Naive thymus-derived CD8-positive, alpha-beta T cell (primary cell): ENCODE measurements around the gene LRRN3. TPM values are rescaled to one million over a fixed set of nuclear protein-coding genes. Genes with fewer than 3 reads are reported as not detected.

ENCODE experiments used
- ATAC-seq, 2 donors: fragments of 150-1000 bp; cut with Tn5 transposase in 1 of 2; sonication (Bioruptor Pico), chemical (Tn5 transposase) in 1 of 2; 1 replicate in 1 of 2; 2 replicates in 1 of 2; pipeline ENCODE4 v1.10.0; 2021; ENCODE audit warnings: mild to moderate bottlenecking in 2 of 2, moderate library complexity in 2 of 2
- POLR2A ChIA-PET: fragments of 350-600 bp; sonication (Branson Sonifier 250); formaldehyde crosslinking; loops from one replicate; lab custom pipeline; 2021; ENCODE audit warnings: antibody characterized with exemption; lab: Charles Lee
- DNase-seq, 10 donors: peaks; one replicate each; pipeline versions ENCODE4 v3.0.0 to v3.0.0-alpha.2; 2020 to 2022
- H3K27ac Mint-ChIP-seq, 10 donors: one replicate each; pipeline ENCODE4 v1.8.0; 2020 to 2022; ENCODE audit warnings: mild to moderate bottlenecking in 10 of 10, mixed read lengths in 10 of 10, moderate library complexity in 4 of 10, inconsistent platforms in 1 of 10
- H3K27me3 Mint-ChIP-seq, 5 donors: one replicate each; pipeline ENCODE4 v1.8.0; 2021 to 2022; ENCODE audit warnings: mixed read lengths in 5 of 5
- H3K36me3 Mint-ChIP-seq, 3 donors: one replicate each; pipeline ENCODE4 v1.8.0; 2020 to 2022; ENCODE audit warnings: mixed read lengths in 3 of 3, mild to moderate bottlenecking in 2 of 3, inconsistent platforms in 1 of 3
- H3K4me1 Mint-ChIP-seq, 4 donors: one replicate each; pipeline ENCODE4 v1.8.0; 2021 to 2022; ENCODE audit warnings: mixed read lengths in 4 of 4
- H3K4me3 Mint-ChIP-seq, 10 donors: one replicate each; pipeline ENCODE4 v1.8.0; 2020 to 2022; ENCODE audit warnings: mild to moderate bottlenecking in 10 of 10, mixed read lengths in 10 of 10, moderate library complexity in 6 of 10, inconsistent platforms in 1 of 10
- H3K9me3 Mint-ChIP-seq, 9 donors: one replicate each; pipeline ENCODE4 v1.8.0; 2020 to 2022; ENCODE audit warnings: mixed read lengths in 9 of 9, mild to moderate bottlenecking in 3 of 9, inconsistent platforms in 1 of 9, moderate library complexity in 1 of 9
- polyA plus RNA-seq, 3 donors: library from polyadenylated mRNA; unstranded; fragments of 300-500 nt; fragmentation: Illumina TruSeq; gene quantifications; one replicate each; pipeline ENCODE4 v1.2.3, GENCODE V29; 2021
- total RNA-seq, 8 experiments: library from RNA in 2 of 8; stranded (reverse) in 2 of 8; gene quantifications; one replicate each; pipeline ENCODE4 v1.2.3 and lab custom pipeline; 2021 to 2026

LRRN3 gene
- total and polyA plus RNA-seq, 5 experiments from 2014 or later = 127 to 337 (median 241) TPM

DNA sequence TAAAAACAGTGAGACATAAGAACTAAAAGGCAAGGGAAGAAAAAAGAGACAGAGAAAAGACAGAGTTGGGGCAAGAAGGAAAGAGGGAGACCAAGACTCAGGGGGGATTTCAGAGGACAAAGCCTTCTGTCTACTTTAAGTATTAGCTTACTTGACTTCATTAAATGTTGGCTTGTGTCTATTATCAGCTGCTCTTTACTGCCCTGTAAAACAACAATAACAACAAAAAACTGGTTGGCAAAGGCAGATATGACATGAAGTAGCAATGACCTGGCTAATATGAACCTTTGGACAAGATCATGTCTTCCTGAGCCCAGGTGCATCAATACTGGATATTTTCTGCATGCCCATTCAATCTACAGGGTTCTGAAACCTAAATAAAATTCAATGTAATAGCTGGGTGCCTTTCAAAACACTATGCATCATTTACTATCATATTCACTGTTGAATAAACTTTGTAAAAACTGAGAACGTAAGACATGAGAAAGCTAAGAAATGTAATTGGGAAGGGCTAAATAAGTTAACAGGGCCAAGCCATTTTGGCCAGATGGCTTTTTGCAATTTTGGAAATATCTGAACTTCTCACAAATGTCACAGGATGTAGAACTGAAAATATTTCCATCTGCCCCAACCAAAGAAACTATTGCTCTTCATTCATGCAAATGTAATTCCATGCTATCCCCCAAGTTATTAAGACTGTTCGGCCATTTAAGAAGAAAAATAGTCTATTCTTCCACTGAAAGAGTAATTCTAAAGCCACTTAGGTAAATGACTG is 49.4 kb downstream of the LRRN3 start:
- POLR2A ChIA-PET = no interaction called here
- no peak for DNase-seq
- Mint-ChIP-seq H3K4me1 (peaks cover 12 to 23% (median 22%) of the 10 kb centered on the region in 4 donors), H3K4me3 (no peak overlapping the region), H3K27me3 (no peaks in the 10 kb centered on the region), H3K27ac (peak overlapping the region in 3 of 10 donors; percentile 12 to 60 (median 17)), H3K9me3 (no peaks in the 10 kb centered on the region), H3K36me3 (no peaks in the 10 kb centered on the region)
- ATAC-seq = no peak

DNA sequence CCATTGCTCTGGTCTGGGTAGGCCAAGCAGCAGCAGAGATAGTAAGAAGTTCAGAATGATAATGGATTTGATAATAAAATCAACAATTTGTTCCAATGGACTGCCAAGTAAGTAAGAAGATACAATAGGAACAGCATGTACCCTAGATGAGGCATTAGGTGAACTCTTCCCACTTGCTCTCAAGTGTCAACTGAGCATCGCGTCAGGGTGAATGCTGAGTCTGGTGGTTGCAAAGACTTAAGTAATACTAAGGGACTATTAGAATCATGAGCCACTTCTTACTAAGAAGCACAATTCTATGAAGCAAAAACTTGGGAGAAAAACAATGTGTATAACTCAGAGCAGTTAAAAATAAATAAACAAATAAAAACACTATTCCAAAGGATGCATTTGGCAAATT is 54.5 kb downstream of the LRRN3 start:
- Mint-ChIP-seq H3K27me3 (no peaks in the 10 kb centered on the region), H3K36me3 (no peaks in the 10 kb centered on the region), H3K27ac (no peak overlapping the region), H3K4me1 (no peaks in the 10 kb centered on the region), H3K4me3 (no peak overlapping the region), H3K9me3 (no peaks in the 10 kb centered on the region)
- ATAC-seq (no peak), DNase-seq (no peak)
- POLR2A ChIA-PET = no interaction called here

DNA sequence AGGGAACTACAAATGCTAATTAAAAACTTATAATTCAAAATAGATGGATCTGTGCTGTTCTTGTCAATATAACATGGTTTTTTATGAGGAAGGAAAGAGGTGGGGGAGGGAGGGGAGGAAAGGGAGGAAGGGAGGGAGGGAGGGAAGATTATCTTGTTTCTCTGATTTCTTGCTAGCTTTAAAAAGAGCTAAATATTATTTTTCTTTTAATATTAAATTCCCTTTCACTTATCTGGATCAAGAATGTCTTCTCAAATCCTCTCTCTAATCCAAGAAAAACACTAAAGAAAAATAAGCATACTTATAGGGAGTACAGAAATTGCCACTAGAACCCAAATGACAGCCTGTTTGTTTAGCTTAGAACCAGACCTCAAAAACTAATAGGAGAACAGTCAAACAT is 55.2 kb downstream of the LRRN3 start:
- POLR2A ChIA-PET = no interaction called here
- DNase-seq (no peak), ATAC-seq (no peak)
- Mint-ChIP-seq H3K27ac (no peak overlapping the region), H3K36me3 (no peaks in the 10 kb centered on the region), H3K27me3 (no peaks in the 10 kb centered on the region), H3K4me3 (no peak overlapping the region), H3K4me1 (no peaks in the 10 kb centered on the region), H3K9me3 (no peaks in the 10 kb centered on the region)

DNA sequence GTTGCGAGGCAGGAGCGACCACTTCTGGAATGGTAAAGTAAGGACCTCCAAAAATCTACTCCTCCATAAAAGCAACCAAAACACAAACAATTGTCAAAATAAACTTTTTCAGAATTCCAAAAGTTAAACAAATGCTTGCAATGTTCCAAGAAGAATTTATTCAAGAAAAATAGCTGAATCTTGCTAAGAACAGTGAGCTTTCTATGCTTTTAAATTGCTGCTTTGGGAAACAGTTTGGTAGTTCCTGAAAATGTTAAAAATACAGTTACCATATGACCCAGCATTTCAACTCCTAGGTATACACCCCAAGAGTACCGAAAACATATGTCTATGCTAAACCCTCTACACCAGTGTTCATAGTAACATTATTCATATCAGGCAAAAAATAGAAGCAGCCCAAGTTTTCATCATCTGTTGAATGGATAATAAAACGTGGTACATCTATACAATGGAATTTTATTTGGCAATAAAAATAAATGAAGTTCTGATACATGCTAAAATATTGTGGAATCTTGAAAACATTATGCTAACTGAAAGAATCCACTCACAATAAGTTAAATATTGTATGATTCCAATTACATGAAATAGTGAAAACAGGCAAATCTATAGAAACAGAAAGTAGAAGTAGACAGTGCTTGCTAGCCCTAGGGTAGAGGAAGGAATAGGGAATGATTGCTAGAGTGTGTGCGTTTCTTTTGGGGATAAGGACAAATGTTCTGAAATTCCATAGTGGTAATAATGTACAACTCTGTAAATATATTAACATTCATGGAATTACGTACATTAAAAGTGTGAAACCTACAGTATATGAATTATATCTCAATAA is 57.0 kb downstream of the LRRN3 start:
- POLR2A ChIA-PET = no interaction called here
- no peak overlapping the region for H3K4me3 Mint-ChIP-seq
- no peak for DNase-seq
- H3K36me3 Mint-ChIP-seq = no peaks in the 10 kb centered on the region
- H3K27ac Mint-ChIP-seq = no peak overlapping the region
- no peaks in the 10 kb centered on the region for H3K9me3 Mint-ChIP-seq
- H3K4me1 Mint-ChIP-seq = no peaks in the 10 kb centered on the region
- H3K27me3 Mint-ChIP-seq = no peaks in the 10 kb centered on the region
- ATAC-seq = no peak

DNA sequence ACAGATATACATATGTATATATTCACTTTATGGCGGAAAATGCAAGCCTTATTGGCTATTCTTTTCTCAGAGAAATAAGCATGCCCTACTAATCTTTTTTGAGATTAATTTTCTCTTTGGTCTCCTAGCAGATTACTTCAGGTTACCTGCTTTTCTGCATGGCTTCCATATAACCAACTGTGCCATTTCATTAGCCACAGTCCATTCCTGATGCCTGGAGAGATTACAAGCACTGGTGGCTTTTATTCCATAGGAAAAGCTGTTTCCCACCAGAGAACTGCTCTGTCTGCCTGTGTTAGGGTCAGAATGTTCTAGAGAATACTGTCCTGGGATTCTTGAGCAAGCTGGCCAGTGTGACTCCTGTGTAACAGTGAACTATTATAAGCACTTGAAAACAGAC is 59.8 kb downstream of the LRRN3 start:
- no peaks in the 10 kb centered on the region for H3K27me3 Mint-ChIP-seq
- ATAC-seq = no peak
- no peaks in the 10 kb centered on the region for H3K4me1 Mint-ChIP-seq
- no peaks in the 10 kb centered on the region for H3K9me3 Mint-ChIP-seq
- no peak for DNase-seq
- no peak overlapping the region for H3K4me3 Mint-ChIP-seq
- POLR2A ChIA-PET = no interaction called here
- H3K36me3 Mint-ChIP-seq = no peaks in the 10 kb centered on the region
- no peak overlapping the region for H3K27ac Mint-ChIP-seq

DNA sequence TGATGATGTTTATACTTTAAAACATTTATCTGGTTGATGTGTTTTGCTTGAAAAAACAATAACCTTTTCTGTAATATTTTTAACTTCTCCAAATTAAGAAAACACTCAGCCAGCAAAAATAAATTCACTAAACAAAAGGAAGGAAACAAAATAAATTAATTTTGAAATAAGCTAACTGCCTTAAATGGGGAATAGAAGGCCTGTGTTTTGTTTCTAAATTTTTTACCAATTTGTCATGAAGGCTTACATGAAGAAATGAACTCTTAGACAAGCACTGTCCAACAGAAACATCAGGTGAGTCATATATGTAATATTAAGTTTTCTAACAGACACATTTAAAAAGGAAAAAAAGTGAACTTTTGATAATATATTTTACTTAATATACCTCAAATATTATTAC is 68.5 kb downstream of the LRRN3 start:
- no peaks in the 10 kb centered on the region for H3K4me1 Mint-ChIP-seq
- ATAC-seq (no peak), DNase-seq (no peak)
- H3K36me3 Mint-ChIP-seq = peaks cover 0 to 6% (median 4%) of the 10 kb centered on the region in 3 donors
- POLR2A ChIA-PET = no interaction called here
- H3K27me3 Mint-ChIP-seq = no peaks in the 10 kb centered on the region
- peaks cover 0 to 12% (median 0%) of the 10 kb centered on the region in 9 donors for H3K9me3 Mint-ChIP-seq
- H3K4me3 Mint-ChIP-seq = no peak overlapping the region
- H3K27ac Mint-ChIP-seq = no peak overlapping the region

DNA sequence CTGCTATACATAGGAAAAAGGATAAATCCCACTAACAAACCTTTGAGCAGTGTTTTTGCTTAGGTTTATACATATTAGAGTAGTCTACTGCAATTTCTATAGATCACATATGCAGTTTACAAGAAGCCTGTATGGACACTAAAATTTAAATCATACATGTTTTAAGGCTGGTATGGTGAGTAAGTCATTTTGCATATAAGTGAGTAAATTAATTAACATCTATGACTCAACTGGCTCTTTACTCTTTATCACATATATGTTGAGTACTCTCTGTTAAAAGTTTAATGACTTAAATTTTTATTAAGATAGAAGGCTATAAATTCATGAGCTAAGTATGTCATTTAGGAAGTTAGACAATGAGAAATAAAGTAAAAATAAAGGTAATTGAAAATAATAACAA is 69.4 kb downstream of the LRRN3 start:
- DNase-seq (no peak), ATAC-seq (no peak)
- H3K27me3 Mint-ChIP-seq = no peaks in the 10 kb centered on the region
- POLR2A ChIA-PET = no interaction called here
- H3K36me3 Mint-ChIP-seq = peaks cover 0 to 6% (median 4%) of the 10 kb centered on the region in 3 donors
- no peak overlapping the region for H3K27ac Mint-ChIP-seq
- H3K9me3 Mint-ChIP-seq = peaks cover 0 to 12% (median 0%) of the 10 kb centered on the region in 9 donors
- no peak overlapping the region for H3K4me3 Mint-ChIP-seq
- no peaks in the 10 kb centered on the region for H3K4me1 Mint-ChIP-seq

DNA sequence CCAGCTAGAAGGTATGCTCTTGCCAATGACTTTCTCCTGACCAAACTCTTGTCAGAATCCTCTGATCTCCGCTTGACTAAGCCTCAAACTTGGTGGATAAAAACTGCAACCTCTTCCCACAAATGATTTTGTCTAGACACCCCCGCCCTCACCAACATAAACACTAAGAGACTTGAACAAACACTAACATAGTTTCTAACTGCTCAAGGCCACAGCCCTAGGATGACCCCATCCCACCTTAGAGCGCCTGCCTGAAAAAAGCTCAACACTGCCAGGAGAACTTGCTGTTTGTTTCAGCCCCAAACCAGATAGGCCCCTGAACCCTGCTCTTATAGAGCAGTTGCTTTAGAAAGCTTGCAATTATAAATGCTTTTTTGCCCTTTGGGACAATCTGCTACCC is 71.8 kb downstream of the LRRN3 start:
- no peak for ATAC-seq
- POLR2A ChIA-PET = no interaction called here
- DNase-seq = no peak
- Mint-ChIP-seq H3K9me3 (no peaks in the 10 kb centered on the region), H3K4me3 (no peak overlapping the region), H3K27me3 (no peaks in the 10 kb centered on the region), H3K4me1 (no peaks in the 10 kb centered on the region), H3K36me3 (no peaks in the 10 kb centered on the region), H3K27ac (no peak overlapping the region)

DNA sequence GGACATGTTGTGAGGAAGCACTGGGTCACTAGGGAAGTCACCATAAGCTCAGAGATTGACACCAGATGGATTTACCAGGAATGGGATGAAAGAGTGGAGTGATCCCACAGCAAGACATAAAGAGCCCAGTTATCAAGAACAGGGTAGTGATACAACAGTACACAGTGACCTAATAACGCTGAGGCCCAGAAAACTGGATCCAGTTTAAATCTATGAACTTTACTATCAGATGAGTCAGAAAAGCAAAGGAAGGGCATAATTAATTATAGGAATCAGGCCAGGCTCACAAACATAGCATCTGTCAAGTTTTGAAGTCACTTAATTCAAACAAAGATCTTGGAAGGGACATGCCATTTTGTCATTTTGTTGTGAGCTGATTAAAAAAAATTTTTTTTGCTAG is 73.5 kb downstream of the LRRN3 start:
- no peaks in the 10 kb centered on the region for H3K36me3 Mint-ChIP-seq
- POLR2A ChIA-PET = interaction anchor here (0.6 kb wide), 1 partner anchor 39 kb away, joined by 4 read pairs; no protein-coding TSS in a partner anchor

DNA sequence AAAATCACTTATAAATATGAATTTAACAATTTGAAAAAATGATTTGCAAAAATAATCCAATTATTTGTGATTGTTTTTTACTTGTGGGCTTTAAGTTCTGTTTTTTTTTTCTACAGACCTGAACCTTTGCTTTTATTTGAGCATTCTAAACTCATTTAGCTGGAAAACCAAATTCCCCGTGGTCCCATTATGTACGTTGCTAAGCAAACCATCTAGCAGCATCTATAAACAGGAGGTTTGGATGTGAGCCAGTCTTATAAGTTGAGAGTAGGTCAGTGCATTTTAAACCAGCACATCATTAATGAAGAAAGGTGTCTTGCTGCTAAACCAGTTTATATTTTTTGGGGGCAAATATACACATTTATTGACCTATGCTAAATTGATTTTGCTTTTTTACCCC is 77.3 kb downstream of the LRRN3 start:
- Mint-ChIP-seq H3K4me1 (no peaks in the 10 kb centered on the region), H3K27me3 (no peaks in the 10 kb centered on the region), H3K4me3 (no peak overlapping the region), H3K9me3 (peaks cover 0 to 4% (median 0%) of the 10 kb centered on the region in 9 donors), H3K27ac (no peak overlapping the region), H3K36me3 (no peaks in the 10 kb centered on the region)
- POLR2A ChIA-PET = no interaction called here
- ATAC-seq = no peak
- no peak for DNase-seq

More for the DNA sequence above, 73.5 kb downstream of the LRRN3 start:
- ATAC-seq (no peak), DNase-seq (no peak)
- Mint-ChIP-seq H3K4me1 (no peaks in the 10 kb centered on the region), H3K9me3 (peaks cover 0 to 2% (median 0%) of the 10 kb centered on the region in 9 donors), H3K4me3 (no peak overlapping the region), H3K27ac (no peak overlapping the region), H3K27me3 (no peaks in the 10 kb centered on the region)

DNA sequence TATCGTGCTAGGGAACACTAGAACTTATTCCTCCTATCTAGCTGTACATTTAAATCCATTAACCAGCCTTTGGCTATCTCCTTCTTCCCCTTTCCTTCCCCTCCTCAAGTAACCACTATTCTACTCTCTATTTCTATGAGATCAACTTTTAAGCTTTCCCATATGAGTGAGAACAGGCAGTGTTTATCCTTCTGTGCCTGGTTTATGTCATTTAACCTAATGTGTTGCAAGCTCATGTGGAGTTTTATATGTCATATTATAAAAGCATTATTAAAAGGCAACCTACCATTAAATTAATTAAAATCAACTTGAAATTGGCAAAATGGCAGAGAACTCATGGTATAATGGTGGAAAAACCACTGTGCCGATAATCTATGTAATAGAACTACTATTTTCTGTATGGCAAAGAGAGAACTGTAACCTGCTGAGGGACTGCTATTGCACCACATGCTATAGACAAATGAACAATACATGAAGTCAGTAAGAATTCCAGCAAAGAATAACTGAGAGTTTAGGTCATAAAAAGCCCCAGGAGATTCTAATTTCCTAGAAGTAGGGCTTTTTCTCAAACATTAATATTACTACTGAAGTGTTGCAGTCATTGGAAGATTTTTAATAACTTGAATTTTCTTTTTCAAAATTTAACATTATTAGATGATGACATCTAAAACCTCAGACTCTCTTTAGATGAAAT is 81.8 kb downstream of the LRRN3 start:
- Mint-ChIP-seq H3K4me3 (no peak overlapping the region), H3K9me3 (peaks cover 0 to 4% (median 0%) of the 10 kb centered on the region in 9 donors), H3K36me3 (peaks cover 0 to 1% (median 0%) of the 10 kb centered on the region in 3 donors), H3K4me1 (peaks cover 6 to 12% (median 8%) of the 10 kb centered on the region in 4 donors), H3K27ac (no peak overlapping the region), H3K27me3 (no peaks in the 10 kb centered on the region)
- POLR2A ChIA-PET = no interaction called here
- DNase-seq (no peak), ATAC-seq (no peak)

DNA sequence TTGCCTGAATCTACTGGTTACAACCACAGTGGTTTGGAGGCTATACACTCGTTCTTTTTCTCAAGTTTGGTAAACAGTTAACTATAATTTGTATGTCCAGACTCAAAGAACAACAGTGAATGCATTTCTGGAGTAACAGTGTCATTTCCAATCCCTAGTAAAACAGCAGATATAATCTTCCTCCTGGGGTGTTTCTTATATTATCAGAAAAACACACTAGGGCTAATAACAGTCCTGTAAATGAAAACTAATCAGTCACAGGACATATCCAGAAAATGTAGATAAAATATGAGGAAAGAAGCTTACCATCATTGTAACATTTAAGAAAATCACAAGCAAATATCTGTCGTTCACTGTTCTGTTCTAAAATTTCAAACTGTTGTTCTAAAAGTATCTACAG is 82.6 kb downstream of the LRRN3 start:
- POLR2A ChIA-PET = no interaction called here
- H3K9me3 Mint-ChIP-seq = peaks cover 0 to 4% (median 0%) of the 10 kb centered on the region in 9 donors

DNA sequence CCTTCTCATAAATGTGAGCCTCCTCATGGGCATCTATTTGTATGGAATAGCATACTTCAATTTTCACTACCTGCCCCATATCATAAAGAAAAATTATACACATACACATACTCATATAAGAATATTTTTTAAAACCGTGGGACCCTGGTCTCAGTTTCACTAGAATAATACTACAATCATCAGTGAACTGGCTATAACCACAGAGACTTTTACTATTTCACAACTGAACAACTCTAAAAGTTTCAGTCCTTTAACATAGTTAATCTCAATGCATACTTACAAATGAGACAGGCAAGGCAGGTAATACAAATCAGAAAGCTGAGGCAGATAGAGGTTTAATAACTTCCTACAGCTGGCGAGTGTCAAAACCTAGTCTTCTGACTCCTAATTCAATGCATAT is 83.1 kb downstream of the LRRN3 start:
- POLR2A ChIA-PET = no interaction called here
- no peak for ATAC-seq
- peaks cover 0 to 6% (median 0%) of the 10 kb centered on the region in 3 donors for H3K36me3 Mint-ChIP-seq
- H3K4me3 Mint-ChIP-seq = no peak overlapping the region
- H3K9me3 Mint-ChIP-seq = peaks cover 0 to 4% (median 0%) of the 10 kb centered on the region in 9 donors
- DNase-seq = no peak
- H3K27ac Mint-ChIP-seq = no peak overlapping the region
- peaks cover 6 to 12% (median 8%) of the 10 kb centered on the region in 4 donors for H3K4me1 Mint-ChIP-seq
- H3K27me3 Mint-ChIP-seq = no peaks in the 10 kb centered on the region

More for the DNA sequence above, 82.6 kb downstream of the LRRN3 start:
- H3K27ac Mint-ChIP-seq = no peak overlapping the region
- DNase-seq (no peak), ATAC-seq (no peak)
- H3K4me1 Mint-ChIP-seq = peaks cover 6 to 12% (median 8%) of the 10 kb centered on the region in 4 donors
- peaks cover 0 to 2% (median 0%) of the 10 kb centered on the region in 3 donors for H3K36me3 Mint-ChIP-seq
- no peaks in the 10 kb centered on the region for H3K27me3 Mint-ChIP-seq
- H3K4me3 Mint-ChIP-seq = no peak overlapping the region
